A673 (cell line): ENCODE measurements around the gene NEO1. TPM values are rescaled to one million over a fixed set of nuclear protein-coding genes. Genes with fewer than 3 reads are reported as not detected.

ENCODE experiments used
- BruUV-seq: library from RNA; stranded (reverse); fragments of 400-500 nt; replicated peaks from 2 replicates; lab custom pipeline; 2021; lab: Mats Ljungman, UMichigan
- CTCF ChIA-PET: fragments of 300-600 bp; sonication (Branson Sonifier 250); formaldehyde crosslinking; loops from one replicate; lab custom pipeline; 2022; ENCODE audit warnings: antibody characterized with exemption; lab: Charles Lee
- POLR2A ChIA-PET: fragments of 300-600 bp; sonication (Branson Sonifier 250); formaldehyde crosslinking; loops from one replicate; lab custom pipeline; 2022; ENCODE audit warnings: antibody characterized with exemption; ENCODE audit not compliant: low non-redundant PET; lab: Charles Lee
- DNase-seq: peaks from one replicate; pipeline ENCODE4 v3.0.0-alpha.2; 2015; ENCODE audit warnings: low spot score
- H3K27ac ChIP-seq: fragments of 200-600 bp; sonication (generic); 2 replicates; pipeline ENCODE4 v1.5.1; 2016; ENCODE audit warnings: mixed run types, low read depth, mild to moderate bottlenecking, mixed read lengths, antibody characterized with exemption, low read length; ENCODE audit not compliant: poor library complexity, severe bottlenecking
- H3K27me3 ChIP-seq: fragments of 200-600 bp; sonication (generic); replicated peaks from 2 replicates; pipeline ENCODE4 v1.6.1; 2017; ENCODE audit warnings: mixed run types, low read depth, mild to moderate bottlenecking, mixed read lengths, antibody characterized with exemption, low read length; ENCODE audit not compliant: insufficient read depth, poor library complexity
- H3K36me3 ChIP-seq: fragments of 200-600 bp; sonication (generic); 2 replicates; pipeline ENCODE4 v1.6.1; 2016; ENCODE audit warnings: mixed run types, mild to moderate bottlenecking, mixed read lengths, antibody characterized with exemption, low read length; ENCODE audit not compliant: insufficient read depth, poor library complexity, severe bottlenecking
- H3K4me1 ChIP-seq: fragments of 200-600 bp; sonication (generic); 2 replicates; pipeline ENCODE4 v1.6.1; 2017; ENCODE audit warnings: mixed run types, mild to moderate bottlenecking, mixed read lengths, antibody characterized with exemption, low read length; ENCODE audit not compliant: insufficient read depth, poor library complexity, severe bottlenecking
- H3K4me3 ChIP-seq: fragments of 200-600 bp; sonication (generic); 2 replicates; pipeline ENCODE4 v1.5.1; 2016; ENCODE audit warnings: low read depth, mixed run types, mild to moderate bottlenecking, mixed read lengths, low read length; ENCODE audit not compliant: poor library complexity, severe bottlenecking
- H3K9me3 ChIP-seq: fragments of 200-600 bp; sonication (generic); 2 replicates; pipeline ENCODE4 v1.6.1; 2016; ENCODE audit warnings: mixed run types, low read depth, mild to moderate bottlenecking, mixed read lengths, antibody characterized with exemption, low read length; ENCODE audit not compliant: poor library complexity, severe bottlenecking
- EZH2 ChIP-seq: fragments of 200-600 bp; sonication (generic); IDR thresholded peaks from 2 replicates; pipeline ENCODE4 v1.6.1; 2017; ENCODE audit warnings: borderline replicate concordance, low read depth, mild to moderate bottlenecking, mixed read lengths, antibody characterized with exemption, low read length; ENCODE audit not compliant: poor library complexity, severe bottlenecking
- intact Hi-C: fragments of 100-400 bp; cut with micrococcal nuclease; formaldehyde crosslinking; loops from one replicate; pipeline ENCODE4 v1.10.0; 2022; ENCODE audit not compliant: unreplicated experiment
- total RNA-seq: library from RNA; stranded (reverse); gene quantifications from 2 replicates; pipeline ENCODE4 v1.2.3, GENCODE V29; 2021
- TF ChIP-seq, protein P1 (sequence below): fragments of 300-800, 200-600 bp; sonication (generic); conservative IDR thresholded peaks from 2 replicates; pipeline ENCODE4 v1.5.1; 2017; ENCODE audit warnings: low read depth, mild to moderate bottlenecking, antibody characterized with exemption, low read length, moderate library complexity, mixed read lengths

The NEO1 gene
- total RNA-seq, 1 experiment from 2014 or later = 72.6 TPM

DNA sequence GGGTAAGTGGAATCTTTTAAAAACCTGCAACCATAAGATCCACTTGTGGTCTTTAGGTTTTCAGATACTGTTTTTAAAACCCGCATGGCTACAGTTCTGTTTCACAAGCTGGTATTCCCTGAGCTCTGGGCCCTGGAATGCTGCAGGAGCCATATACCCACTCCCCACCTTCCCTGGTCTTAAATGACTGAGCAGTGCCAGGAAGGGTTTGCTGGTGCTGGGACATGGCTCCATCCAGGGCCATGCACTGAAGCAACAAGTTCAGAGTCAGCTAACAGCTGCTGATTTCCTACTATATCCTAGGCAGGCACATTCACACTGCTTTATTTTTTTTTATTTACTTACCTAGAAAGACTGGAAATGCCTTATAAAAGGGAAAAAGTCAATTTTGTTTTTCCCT is 239.2 kb downstream of the NEO1 start:
- peaks cover 4% of the 10 kb centered on the region for H3K4me1 ChIP-seq
- POLR2A ChIA-PET = no interaction called here
- CTCF ChIA-PET = no interaction called here
- no peak overlapping the region for H3K4me3 ChIP-seq
- no peak for TF ChIP-seq EZH2
- TF ChIP-seq, protein P1, sequence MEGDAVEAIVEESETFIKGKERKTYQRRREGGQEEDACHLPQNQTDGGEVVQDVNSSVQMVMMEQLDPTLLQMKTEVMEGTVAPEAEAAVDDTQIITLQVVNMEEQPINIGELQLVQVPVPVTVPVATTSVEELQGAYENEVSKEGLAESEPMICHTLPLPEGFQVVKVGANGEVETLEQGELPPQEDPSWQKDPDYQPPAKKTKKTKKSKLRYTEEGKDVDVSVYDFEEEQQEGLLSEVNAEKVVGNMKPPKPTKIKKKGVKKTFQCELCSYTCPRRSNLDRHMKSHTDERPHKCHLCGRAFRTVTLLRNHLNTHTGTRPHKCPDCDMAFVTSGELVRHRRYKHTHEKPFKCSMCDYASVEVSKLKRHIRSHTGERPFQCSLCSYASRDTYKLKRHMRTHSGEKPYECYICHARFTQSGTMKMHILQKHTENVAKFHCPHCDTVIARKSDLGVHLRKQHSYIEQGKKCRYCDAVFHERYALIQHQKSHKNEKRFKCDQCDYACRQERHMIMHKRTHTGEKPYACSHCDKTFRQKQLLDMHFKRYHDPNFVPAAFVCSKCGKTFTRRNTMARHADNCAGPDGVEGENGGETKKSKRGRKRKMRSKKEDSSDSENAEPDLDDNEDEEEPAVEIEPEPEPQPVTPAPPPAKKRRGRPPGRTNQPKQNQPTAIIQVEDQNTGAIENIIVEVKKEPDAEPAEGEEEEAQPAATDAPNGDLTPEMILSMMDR = no peak
- no peaks in the 10 kb centered on the region for H3K27me3 ChIP-seq
- no TSS peak for BruUV-seq
- H3K27ac ChIP-seq = no peak overlapping the region
- no peaks in the 10 kb centered on the region for H3K9me3 ChIP-seq
- intact Hi-C loops = no loop called here
- DNase-seq = no peak
- peaks cover 14% of the 10 kb centered on the region for H3K36me3 ChIP-seq

GRCh38 chr15:73293773-73294172 is 241.5 kb downstream of the NEO1 start:
- H3K4me3 ChIP-seq = no peak overlapping the region
- ChIA-PET POLR2A (no interaction called here), CTCF (no interaction called here)
- H3K9me3 ChIP-seq = no peaks in the 10 kb centered on the region
- TF ChIP-seq, protein P1 = no peak
- no peak for TF ChIP-seq EZH2
- DNase-seq = no peak
- H3K27ac ChIP-seq = no peak overlapping the region
- intact Hi-C loops = no loop called here
- peaks cover 12% of the 10 kb centered on the region for H3K4me1 ChIP-seq
- peaks cover 6% of the 10 kb centered on the region for H3K36me3 ChIP-seq
- H3K27me3 ChIP-seq = no peaks in the 10 kb centered on the region
- no TSS peak for BruUV-seq

DNA sequence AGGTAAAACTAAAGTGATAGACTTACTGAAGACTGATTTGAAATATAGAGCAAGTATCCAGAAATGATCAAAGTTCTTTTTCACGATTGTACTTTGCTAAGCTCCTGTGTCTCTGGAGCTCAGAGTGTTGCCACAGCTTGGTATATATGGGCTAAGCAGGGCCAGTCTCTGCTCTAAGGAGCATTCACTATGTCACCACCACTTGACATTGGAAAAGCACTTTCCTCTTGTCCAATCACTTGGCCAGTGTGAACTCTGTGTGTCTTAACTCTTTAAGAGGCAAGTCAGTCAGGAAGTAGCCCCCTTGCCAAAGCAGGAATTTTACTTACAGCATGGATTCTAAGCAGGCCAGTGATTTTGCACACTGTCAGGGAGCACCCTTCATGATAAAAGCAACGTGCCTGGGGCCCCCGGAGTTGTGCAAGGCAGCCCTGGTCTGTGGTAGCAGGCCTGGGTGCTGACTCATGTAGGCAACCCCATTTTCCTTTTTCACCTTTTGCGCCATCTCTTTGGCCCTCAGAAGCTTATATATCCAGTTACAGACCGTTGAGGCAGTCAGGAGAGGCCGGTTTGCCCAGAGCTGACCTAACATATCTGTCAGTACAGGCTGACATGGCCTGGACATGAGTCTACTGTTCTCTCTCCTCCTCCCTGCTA is 243.5 kb downstream of the NEO1 start:
- intact Hi-C loops = no loop called here
- no peaks in the 10 kb centered on the region for H3K27me3 ChIP-seq
- H3K27ac ChIP-seq = peak overlapping the region; percentile 40
- ChIA-PET CTCF (no interaction called here), POLR2A (no interaction called here)
- H3K4me1 ChIP-seq = peaks cover 12% of the 10 kb centered on the region
- H3K36me3 ChIP-seq = no peaks in the 10 kb centered on the region
- BruUV-seq = no TSS peak
- no peaks in the 10 kb centered on the region for H3K9me3 ChIP-seq
- no peak for TF ChIP-seq EZH2
- TF ChIP-seq, protein P1 = no peak
- DNase-seq = no peak
- no peak overlapping the region for H3K4me3 ChIP-seq
